Measurements from ENCODE around the gene VPS16. TPM values are rescaled to one million over a fixed set of nuclear protein-coding genes. Genes with fewer than 3 reads are reported as not detected.

The VPS16 gene
- total and polyA plus RNA-seq, 2 of the 8 experiments (the other 6 are each of a cell fraction or from before 2014, with no cell fraction given) = 23.8 to 25.9 TPM

- no peak for TF ChIP-seq PHF8 (conservative IDR thresholded peaks at IDR 0.05; ENCODE audit: low read depth, low read length)
- TF ChIP-seq HDAC6 (IDR thresholded peaks at IDR 0.05; ENCODE audit: low read depth, low read length) = no peak
- TF ChIP-seq EP300 (IDR thresholded peaks at IDR 0.05; ENCODE audit: borderline replicate concordance in 1 of 2, low read depth in 2 of 2, low read length in 2 of 2) = no peak
- no peak for TF ChIP-seq ZNF274 (IDR thresholded peaks at IDR 0.05; ENCODE audit: borderline replicate concordance, extremely low read depth, low read length)
- peak; percentile 59 for TF ChIP-seq ASH2L (IDR thresholded peaks at IDR 0.05; ENCODE audit: low read length)
- TF ChIP-seq TAF1 (IDR thresholded peaks at IDR 0.05; ENCODE audit: low read depth, low read length) = peak; percentile 36; the same call in 1 of the 2 replicates
- TF ChIP-seq RAD21 (IDR thresholded peaks at IDR 0.05 in 1 of 2, conservative IDR thresholded peaks at IDR 0.05 in 1 of 2; ENCODE audit: low read depth in 2 of 2, low read length in 2 of 2) = peak; percentile 25 to 41; a peak in 3 of 4 replicates
- no peak for TF ChIP-seq SIX5 (IDR thresholded peaks at IDR 0.05; ENCODE audit: low read depth, low read length)
- no peak for TF ChIP-seq SAP30 (IDR thresholded peaks at IDR 0.05; ENCODE audit: insufficient read depth, insufficient replicate concordance, low read length)
- TF ChIP-seq, protein P1, sequence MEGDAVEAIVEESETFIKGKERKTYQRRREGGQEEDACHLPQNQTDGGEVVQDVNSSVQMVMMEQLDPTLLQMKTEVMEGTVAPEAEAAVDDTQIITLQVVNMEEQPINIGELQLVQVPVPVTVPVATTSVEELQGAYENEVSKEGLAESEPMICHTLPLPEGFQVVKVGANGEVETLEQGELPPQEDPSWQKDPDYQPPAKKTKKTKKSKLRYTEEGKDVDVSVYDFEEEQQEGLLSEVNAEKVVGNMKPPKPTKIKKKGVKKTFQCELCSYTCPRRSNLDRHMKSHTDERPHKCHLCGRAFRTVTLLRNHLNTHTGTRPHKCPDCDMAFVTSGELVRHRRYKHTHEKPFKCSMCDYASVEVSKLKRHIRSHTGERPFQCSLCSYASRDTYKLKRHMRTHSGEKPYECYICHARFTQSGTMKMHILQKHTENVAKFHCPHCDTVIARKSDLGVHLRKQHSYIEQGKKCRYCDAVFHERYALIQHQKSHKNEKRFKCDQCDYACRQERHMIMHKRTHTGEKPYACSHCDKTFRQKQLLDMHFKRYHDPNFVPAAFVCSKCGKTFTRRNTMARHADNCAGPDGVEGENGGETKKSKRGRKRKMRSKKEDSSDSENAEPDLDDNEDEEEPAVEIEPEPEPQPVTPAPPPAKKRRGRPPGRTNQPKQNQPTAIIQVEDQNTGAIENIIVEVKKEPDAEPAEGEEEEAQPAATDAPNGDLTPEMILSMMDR (IDR thresholded peaks at IDR 0.05; ENCODE audit: control extremely low read depth in 1 of 3, insufficient read depth in 1 of 3, low read depth in 1 of 3, low read length in 3 of 3) = peak; percentile 41 to 50 (median 46)
- TF ChIP-seq KDM4A (IDR thresholded peaks at IDR 0.05; ENCODE audit: low read depth, low read length, severe bottlenecking) = peak; percentile 73
- TF ChIP-seq NANOG (IDR thresholded peaks at IDR 0.05; ENCODE audit: insufficient read depth, low read depth, low read length, poor library complexity, severe bottlenecking) = no peak
- no peak for TF ChIP-seq KDM1A (IDR thresholded peaks at IDR 0.05; ENCODE audit: borderline replicate concordance, low read length)
Observed at GRCh38 chr20:2872459-2873009, 32.0 kb downstream of the VPS16 start (continued).
